GM12891 (cell line): Measurements from ENCODE around the gene CXCR1.
"Not testable (repeated sequence)": the region's sequence is repeated elsewhere in the genome, so short reads cannot be mapped to it uniquely, and the experiment has no call there.

Experiments
- DNase-seq: peaks from one replicate; pipeline ENCODE4 v3.0.0; 2011; ENCODE audit warnings: low spot score; ENCODE audit not compliant: insufficient read length
- FAIRE-seq: peaks from 2 replicates; lab custom pipeline; 2011; peaks lifted over from hg19 to GRCh38; lab: Jason Lieb, UNC
- PAX5 ChIP-seq: IDR thresholded peaks from 2 replicates; pipeline ENCODE4 v1.6.1; 2011; ENCODE audit warnings: low read length, moderate library complexity, mild to moderate bottlenecking; ENCODE audit not compliant: insufficient read depth, severe bottlenecking
- POLR2A ChIP-seq: IDR thresholded peaks from 2 replicates; pipeline ENCODE4 v1.6.1; 2011; ENCODE audit warnings: low read depth, low read length, control low read depth
- POLR2AphosphoS5 ChIP-seq: IDR thresholded peaks from 2 replicates; pipeline ENCODE4 v1.6.1; 2011; ENCODE audit warnings: low read depth, low read length, control low read depth
- POU2F2 ChIP-seq: IDR thresholded peaks from 2 replicates; pipeline ENCODE4 v1.6.1; 2011; ENCODE audit warnings: low read depth, mild to moderate bottlenecking, control low read depth, low read length, moderate library complexity
- SPI1 ChIP-seq: IDR thresholded peaks from 2 replicates; pipeline ENCODE4 v1.6.1; 2011; ENCODE audit warnings: low read depth, low read length, control low read depth
- TAF1 ChIP-seq: IDR thresholded peaks from 2 replicates; pipeline ENCODE4 v1.6.1; 2011; ENCODE audit warnings: low read depth, low read length, control low read depth

CXCR1 gene

GRCh38 chr2:218187296-218188015 is 20.7 kb upstream of the CXCR1 start:
- no peak for FAIRE-seq
- TF ChIP-seq POU2F2 (no peak), POLR2AphosphoS5 (no peak), SPI1 (no peak), POLR2A (no peak), PAX5 (no peak), TAF1 (no peak)

GRCh38 chr2:218186876-218187275 is 20.1 kb upstream of the CXCR1 start:
- no peak for TF ChIP-seq POLR2A
- TF ChIP-seq POU2F2: no peak
- TF ChIP-seq TAF1: no peak
- TF ChIP-seq SPI1: no peak
- TF ChIP-seq POLR2AphosphoS5: no peak
- no peak for TF ChIP-seq PAX5
- FAIRE-seq: no peak
- no peak for DNase-seq

More at GRCh38 chr2:218187296-218188015, 20.7 kb upstream of the CXCR1 start:
- DNase-seq: no peak

GRCh38 chr2:218186355-218186766 is 19.6 kb upstream of the CXCR1 start:
- DNase-seq (peak; percentile 33), FAIRE-seq (peak; percentile 80)
- TF ChIP-seq POU2F2: peak; percentile 8; the same call in 1 of the 2 replicates
- TF ChIP-seq POLR2AphosphoS5: no peak

- DNase-seq (no peak), FAIRE-seq (no peak)
- TF ChIP-seq SPI1 (no peak), POLR2A (no peak), POU2F2 (no peak), PAX5 (no peak), POLR2AphosphoS5 (no peak), TAF1 (no peak)
Observed at GRCh38 chr2:218184331-218184730, 17.6 kb upstream of the CXCR1 start.

- no peak for DNase-seq
- TF ChIP-seq POU2F2 (no peak), PAX5 (no peak)
- FAIRE-seq: no peak
Observed at GRCh38 chr2:218180467-218181114, 13.8 kb upstream of the CXCR1 start.

GRCh38 chr2:218179782-218180181 is 13.0 kb upstream of the CXCR1 start:
- DNase-seq: no peak
- TF ChIP-seq POLR2AphosphoS5 (no peak), TAF1 (no peak), POU2F2 (no peak), PAX5 (no peak), POLR2A (no peak), SPI1 (no peak)
- no peak for FAIRE-seq

- no peak for TF ChIP-seq POLR2AphosphoS5
- TF ChIP-seq POLR2A: no peak
- TF ChIP-seq PAX5: no peak
- DNase-seq (no peak), FAIRE-seq (no peak)
Observed at GRCh38 chr2:218172845-218173244, 6.1 kb upstream of the CXCR1 start.

- not testable (repeated sequence) for FAIRE-seq, DNase-seq
Observed at GRCh38 chr2:218171744-218172143, 5.0 kb upstream of the CXCR1 start.

- no peak for FAIRE-seq
- no peak for TF ChIP-seq TAF1
- TF ChIP-seq POLR2AphosphoS5: no peak
- no peak for DNase-seq
Observed at GRCh38 chr2:218169757-218170546, 3.2 kb upstream of the CXCR1 start.
